Skeletal muscle cell (primary cell): Measurements from ENCODE around the gene INHBB.
"Not testable (repeated sequence)": the region's sequence is repeated elsewhere in the genome, so short reads cannot be mapped to it uniquely, and the experiment has no call there.

Source experiments
- DNase-seq: peaks from one replicate; pipeline ENCODE4 v3.0.0-alpha.2; 2010; ENCODE audit warnings: low read depth
- H3K4me3 ChIP-seq: 2 replicates; pipeline ENCODE4 v1.5.1; 2011; ENCODE audit warnings: low read depth, mild to moderate bottlenecking, control low read depth, low read length, moderate library complexity

Gene INHBB

GRCh38 chr2:120346026-120346666 lies at the start of gene INHBB:
Gene INHBB, plus strand, starts transcription at chr2:120346136. Its CDS starts 53 bp downstream, at chr2:120346189.
- peak within 1 kb of the TSS; percentile 38 for H3K4me3 ChIP-seq
- DNase-seq: no peak

GRCh38 chr2:120298173-120298835 lies 47.6 kb upstream of the INHBB start:
- DNase-seq: no peak
- no peak overlapping the region for H3K4me3 ChIP-seq

- no peak for DNase-seq
- no peak overlapping the region for H3K4me3 ChIP-seq
Observed at GRCh38 chr2:120299004-120299403, 46.9 kb upstream of the INHBB start.

GRCh38 chr2:120299561-120299960 lies 46.4 kb upstream of the INHBB start:
- no peak for DNase-seq
- H3K4me3 ChIP-seq: no peak overlapping the region

- no peak overlapping the region for H3K4me3 ChIP-seq
- no peak for DNase-seq
Observed at GRCh38 chr2:120300385-120300784, 45.6 kb upstream of the INHBB start.

GRCh38 chr2:120301284-120301683 lies 44.7 kb upstream of the INHBB start:
- H3K4me3 ChIP-seq: no peak overlapping the region
- DNase-seq: no peak

- no peak for DNase-seq
- no peak overlapping the region for H3K4me3 ChIP-seq
Observed at GRCh38 chr2:120302301-120302700, 43.6 kb upstream of the INHBB start.

GRCh38 chr2:120303177-120303576 lies 42.8 kb upstream of the INHBB start:
- no peak for DNase-seq
- H3K4me3 ChIP-seq: no peak overlapping the region

- H3K4me3 ChIP-seq: no peak overlapping the region
- no peak for DNase-seq
Observed at GRCh38 chr2:120305296-120305695, 40.6 kb upstream of the INHBB start.

- no peak for DNase-seq
- H3K4me3 ChIP-seq: no peak overlapping the region
Observed at GRCh38 chr2:120305937-120306490, 39.9 kb upstream of the INHBB start.

- H3K4me3 ChIP-seq: no peak overlapping the region
Observed at GRCh38 chr2:120307482-120307881, 38.5 kb upstream of the INHBB start.

GRCh38 chr2:120308038-120308910 lies 37.7 kb upstream of the INHBB start:
- H3K4me3 ChIP-seq: no peak overlapping the region
- DNase-seq: no peak

More at GRCh38 chr2:120307482-120307881, 38.5 kb upstream of the INHBB start:
- DNase-seq: no peak

GRCh38 chr2:120310136-120310535 lies 35.8 kb upstream of the INHBB start:
- no peak for DNase-seq
- no peak overlapping the region for H3K4me3 ChIP-seq

- H3K4me3 ChIP-seq, DNase-seq: not testable (repeated sequence)
Observed at GRCh38 chr2:120310841-120311240, 35.1 kb upstream of the INHBB start.

- H3K4me3 ChIP-seq: no peak overlapping the region
- DNase-seq: no peak
Observed at GRCh38 chr2:120312076-120312475, 33.9 kb upstream of the INHBB start.

- DNase-seq: peak; percentile 43
- H3K4me3 ChIP-seq: peak overlapping the region; percentile 48
Observed at GRCh38 chr2:120312860-120313694, 32.9 kb upstream of the INHBB start.

GRCh38 chr2:120313695-120314615 lies 32.0 kb upstream of the INHBB start:
- DNase-seq: no peak
- peak overlapping the region; percentile 48 for H3K4me3 ChIP-seq

GRCh38 chr2:120314690-120315366 lies 31.1 kb upstream of the INHBB start:
- no peak for DNase-seq
- H3K4me3 ChIP-seq: no peak overlapping the region
